Measurements from ENCODE around the gene SUPT3H. TPM values are rescaled to one million over a fixed set of nuclear protein-coding genes. Genes with fewer than 3 reads are reported as not detected.

SUPT3H gene
- total RNA-seq: 9.5 TPM in 2 replicates

DNA sequence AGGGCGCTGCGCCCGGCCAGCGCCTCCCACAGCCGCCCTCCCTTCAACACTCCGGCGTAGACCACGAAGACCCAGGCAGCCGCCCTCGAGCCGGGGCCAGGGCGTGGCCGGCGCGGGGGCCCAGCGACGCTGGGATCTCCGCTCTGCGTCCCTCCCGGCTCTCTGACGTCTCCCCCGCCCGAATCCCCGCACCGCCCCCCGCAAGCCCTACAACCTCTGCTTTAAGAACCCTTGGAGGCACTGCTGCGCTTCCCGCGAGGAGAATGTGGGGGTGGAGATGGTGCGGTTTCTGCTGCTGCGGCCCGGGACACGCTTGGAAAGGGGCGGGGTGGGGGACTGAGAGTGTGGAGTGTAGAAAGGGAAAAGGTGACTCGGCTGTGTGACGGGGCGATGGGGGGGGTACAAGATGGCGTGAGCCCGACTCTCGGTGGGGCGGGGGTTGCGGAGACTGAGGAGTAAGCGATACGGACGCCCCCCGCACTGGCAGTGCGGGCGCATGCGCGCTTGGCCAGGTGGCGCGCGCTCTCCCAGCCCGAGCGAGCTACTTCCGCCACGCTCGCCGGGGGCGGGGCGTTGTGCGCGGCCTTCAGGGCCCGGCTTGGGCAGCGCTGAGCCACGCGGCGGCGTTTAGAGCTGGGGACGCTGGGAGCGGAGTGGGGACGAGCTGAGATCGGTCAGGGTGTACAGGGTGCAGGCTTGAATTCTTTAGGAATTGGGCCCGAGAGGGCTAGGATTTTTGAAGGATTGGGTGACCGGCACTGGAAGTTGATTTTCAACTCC, at the start of gene SUPT3H:
TSS of gene SUPT3H (minus strand) at position 381 of the 780 bp plus-strand sequence.
- intact Hi-C loops (cut with micrococcal nuclease): loop anchor here (1.0 to 5.0 kb wide), 11 partner anchors 43 to 722 kb away; no protein-coding TSS in a partner anchor

DNA sequence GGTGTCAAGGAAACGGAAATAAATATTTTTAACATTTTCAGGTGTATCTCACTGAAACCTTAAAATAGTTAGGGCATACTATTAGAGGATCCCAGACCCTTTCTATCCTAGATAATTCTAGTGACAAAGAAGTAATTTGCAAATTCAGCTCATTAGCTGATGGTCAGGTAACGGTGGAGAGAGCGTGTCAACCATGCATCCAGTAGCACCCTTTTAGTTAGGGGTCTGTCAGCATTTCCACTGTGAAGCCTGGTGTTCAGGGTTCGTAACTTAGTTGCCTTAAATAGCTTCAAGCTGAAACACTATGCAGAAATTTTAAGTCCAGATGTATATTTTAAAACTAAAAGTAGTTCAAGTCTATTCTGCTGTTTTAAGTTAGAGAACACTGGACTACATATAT, 48.5 kb upstream of the SUPT3H start:
- intact Hi-C loops (cut with micrococcal nuclease): no loop called here

DNA sequence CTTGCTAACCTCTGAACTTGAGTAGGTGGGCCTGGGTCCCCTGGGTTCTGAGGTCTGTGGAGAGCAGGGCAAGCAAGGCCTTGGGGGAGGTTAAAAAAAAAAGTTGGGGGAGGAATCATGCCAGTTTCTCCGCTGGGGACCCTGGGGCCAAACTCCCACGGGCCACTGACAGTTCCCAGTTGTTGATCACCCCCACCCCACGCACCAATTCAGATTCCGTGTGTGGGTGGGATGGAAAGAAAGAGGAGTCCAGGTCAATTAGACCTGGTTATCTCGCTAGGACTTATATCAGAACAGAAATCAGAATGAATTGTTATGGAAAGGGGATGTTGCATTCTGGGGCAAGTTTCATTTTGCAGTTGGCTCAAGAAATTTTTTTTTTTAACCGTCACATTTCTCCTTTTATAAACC, 46.7 kb upstream of the SUPT3H start:
- intact Hi-C loops (cut with micrococcal nuclease): loop anchor here (1.0 to 5.0 kb wide), 9 partner anchors 12 to 832 kb away; no protein-coding TSS in a partner anchor

DNA sequence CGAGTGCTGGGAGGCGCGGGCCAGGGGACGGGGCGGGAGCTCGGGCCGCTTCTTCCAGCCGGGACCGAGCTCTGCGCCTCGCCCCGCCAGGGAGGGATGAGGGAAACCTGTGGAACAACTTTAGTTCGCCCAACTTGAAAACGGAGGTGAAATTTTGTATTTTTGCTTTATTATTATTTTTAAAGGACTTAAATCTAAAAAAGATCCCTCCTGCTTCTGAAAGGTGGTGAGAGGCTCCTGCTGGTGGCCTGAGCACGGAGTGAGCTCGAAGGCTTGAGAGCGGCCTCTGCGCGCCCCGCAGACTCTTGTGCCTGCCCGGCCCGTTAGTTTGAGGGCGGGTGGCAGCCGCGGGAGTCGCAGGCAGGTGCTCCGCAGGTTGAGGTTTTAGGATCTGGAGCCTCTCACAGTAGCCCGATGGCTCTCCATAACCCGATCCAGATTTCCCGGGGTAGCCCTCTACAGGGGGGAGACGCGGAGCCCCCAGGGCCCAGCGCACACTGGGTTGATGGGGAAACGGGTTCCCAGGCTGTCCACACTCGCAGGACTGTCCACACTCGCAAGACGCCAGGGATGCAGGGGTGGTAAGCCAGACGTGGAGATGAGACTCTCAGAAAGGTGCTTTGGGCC, 46.2 kb upstream of the SUPT3H start:
- intact Hi-C loops (cut with micrococcal nuclease): loop anchor here (1.0 to 5.0 kb wide), 10 partner anchors 7 to 832 kb away; no protein-coding TSS in a partner anchor

DNA sequence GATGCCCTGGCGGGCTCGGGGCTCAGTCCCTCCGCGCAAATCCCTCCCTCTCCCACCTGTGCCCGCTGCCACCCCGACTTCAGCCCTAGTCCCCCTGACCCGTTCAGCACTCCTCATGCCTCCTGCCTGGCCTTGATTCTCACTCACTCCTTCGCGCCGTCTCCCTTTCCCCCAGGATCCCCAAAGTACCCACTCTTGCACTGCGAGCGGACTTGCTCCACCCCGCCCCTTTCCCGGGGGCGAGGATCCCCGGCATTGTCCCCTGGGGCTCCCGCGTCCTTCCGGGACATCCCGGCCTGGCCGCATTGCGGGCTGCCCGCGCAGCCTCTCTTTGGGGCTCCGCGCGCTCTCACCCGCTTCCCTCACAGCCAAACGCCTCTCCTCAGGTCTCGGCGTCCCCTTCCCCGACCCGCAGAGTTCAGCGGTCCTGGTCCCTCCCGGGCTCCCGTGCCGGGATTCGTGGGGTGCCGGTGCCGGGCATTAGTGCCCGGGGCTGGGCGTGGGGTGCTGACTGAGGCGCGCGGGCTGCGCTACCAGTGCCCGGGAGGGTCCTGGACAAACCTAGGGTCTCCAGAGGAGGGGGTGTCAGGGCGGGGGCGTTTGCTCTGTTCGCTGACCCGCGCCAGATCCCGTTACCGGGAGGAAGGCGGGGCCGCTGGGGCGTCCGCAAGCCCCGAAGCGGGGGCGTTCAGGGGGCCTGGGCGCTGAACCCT, 45.5 kb upstream of the SUPT3H start:
- intact Hi-C loops (cut with micrococcal nuclease): loop anchor here (1.0 to 5.0 kb wide), 9 partner anchors 8 to 831 kb away; no protein-coding TSS in a partner anchor

DNA sequence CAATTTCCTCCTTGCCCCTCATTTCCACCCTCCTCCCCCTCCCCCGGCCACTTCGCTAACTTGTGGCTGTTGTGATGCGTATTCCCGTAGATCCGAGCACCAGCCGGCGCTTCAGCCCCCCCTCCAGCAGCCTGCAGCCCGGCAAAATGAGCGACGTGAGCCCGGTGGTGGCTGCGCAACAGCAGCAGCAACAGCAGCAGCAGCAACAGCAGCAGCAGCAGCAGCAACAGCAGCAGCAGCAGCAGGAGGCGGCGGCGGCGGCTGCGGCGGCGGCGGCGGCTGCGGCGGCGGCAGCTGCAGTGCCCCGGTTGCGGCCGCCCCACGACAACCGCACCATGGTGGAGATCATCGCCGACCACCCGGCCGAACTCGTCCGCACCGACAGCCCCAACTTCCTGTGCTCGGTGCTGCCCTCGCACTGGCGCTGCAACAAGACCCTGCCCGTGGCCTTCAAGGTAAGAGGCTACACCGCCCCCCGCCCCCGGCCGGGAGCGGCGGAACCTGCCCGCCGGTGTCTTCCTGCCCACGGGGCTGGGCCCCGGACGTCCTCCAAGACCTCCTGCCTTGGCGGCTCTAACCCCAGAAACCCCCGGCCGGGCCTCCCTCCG, 44.9 kb upstream of the SUPT3H start:
- intact Hi-C loops (cut with micrococcal nuclease): loop anchor here (1.0 to 5.0 kb wide), 10 partner anchors 9 to 830 kb away; no protein-coding TSS in a partner anchor

DNA sequence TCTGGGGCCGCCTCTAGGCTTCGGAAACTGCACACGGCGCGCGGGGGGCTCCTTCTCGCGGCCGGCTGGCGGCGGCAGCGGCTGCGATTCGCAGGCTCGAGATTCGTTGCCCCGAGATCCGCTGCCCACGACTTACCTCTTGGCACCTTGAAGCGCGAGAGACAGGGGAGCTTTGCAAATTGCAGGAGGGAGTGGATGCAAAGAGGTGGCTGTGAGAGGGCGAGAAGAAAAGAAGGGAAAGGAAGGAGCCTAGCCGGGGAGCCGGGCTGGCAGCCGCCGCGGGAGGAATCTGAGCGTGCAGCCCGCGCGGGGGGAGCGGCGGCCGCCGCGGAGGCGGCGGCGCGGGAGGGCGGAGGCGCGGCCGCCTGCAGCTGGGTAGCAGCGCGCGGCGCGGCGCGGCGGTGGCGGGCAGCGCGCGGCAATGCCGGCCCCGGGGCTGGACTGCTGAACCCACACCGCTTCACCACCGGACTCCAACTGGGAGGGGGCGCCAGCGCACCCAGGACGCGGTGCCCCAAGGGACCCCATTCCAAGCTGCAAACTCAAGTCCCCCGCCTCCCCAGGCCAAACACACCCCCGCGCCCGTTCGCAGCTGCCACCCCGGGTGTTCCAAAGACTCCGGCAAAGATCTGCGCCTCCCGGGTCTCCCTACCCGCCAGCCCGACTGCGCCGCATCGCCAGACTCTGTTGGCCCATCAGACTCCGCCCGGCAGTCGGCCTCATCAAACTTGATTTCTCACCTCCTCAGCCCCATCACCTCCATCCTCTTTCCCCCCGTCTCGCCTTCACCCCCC, 44.2 kb upstream of the SUPT3H start:
- intact Hi-C loops (cut with micrococcal nuclease): loop anchor here (1.0 to 5.0 kb wide), 12 partner anchors 65 to 947 kb away; no protein-coding TSS in a partner anchor

DNA sequence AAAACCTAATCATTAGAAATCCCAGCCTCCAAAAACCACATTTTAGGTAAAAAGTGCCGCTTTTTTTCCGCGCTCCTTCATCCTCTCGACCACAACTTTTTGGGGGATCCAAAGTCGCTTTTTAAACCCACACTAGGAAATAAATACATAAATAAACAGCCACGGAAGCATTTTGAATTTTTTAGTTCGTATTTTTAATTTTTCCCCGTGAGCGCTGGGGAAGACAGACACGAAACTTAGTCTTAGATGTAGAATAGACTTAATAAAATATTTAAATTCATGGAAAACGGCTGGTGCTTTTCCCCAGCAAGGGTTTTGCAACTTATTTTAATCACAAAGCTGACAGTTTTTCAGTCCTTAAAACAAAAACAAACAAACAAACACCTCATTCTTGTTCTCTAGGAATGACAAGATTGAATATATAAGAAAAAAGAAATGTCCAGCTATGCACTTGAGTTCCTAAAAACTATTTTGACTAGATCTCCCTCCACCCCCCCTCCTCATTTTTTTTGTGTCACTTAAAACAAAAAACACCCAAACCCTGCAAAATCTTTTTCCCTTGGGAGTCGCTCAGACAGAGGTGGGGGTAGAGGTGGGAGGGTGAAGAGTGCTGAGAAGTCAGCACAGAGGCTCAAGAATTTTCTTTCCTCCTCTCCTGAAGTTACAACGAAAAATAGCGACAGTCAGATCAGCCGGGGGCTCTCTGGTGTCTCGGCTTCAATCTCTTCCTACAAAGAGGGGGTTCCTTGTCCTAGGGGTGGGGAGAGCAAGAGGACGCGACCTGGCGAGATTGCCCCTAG, 43.4 kb upstream of the SUPT3H start:
- intact Hi-C loops (cut with micrococcal nuclease): loop anchor here (1.0 to 5.0 kb wide), 14 partner anchors 44 to 946 kb away; partner anchors contain the start of gene SUPT3H

DNA sequence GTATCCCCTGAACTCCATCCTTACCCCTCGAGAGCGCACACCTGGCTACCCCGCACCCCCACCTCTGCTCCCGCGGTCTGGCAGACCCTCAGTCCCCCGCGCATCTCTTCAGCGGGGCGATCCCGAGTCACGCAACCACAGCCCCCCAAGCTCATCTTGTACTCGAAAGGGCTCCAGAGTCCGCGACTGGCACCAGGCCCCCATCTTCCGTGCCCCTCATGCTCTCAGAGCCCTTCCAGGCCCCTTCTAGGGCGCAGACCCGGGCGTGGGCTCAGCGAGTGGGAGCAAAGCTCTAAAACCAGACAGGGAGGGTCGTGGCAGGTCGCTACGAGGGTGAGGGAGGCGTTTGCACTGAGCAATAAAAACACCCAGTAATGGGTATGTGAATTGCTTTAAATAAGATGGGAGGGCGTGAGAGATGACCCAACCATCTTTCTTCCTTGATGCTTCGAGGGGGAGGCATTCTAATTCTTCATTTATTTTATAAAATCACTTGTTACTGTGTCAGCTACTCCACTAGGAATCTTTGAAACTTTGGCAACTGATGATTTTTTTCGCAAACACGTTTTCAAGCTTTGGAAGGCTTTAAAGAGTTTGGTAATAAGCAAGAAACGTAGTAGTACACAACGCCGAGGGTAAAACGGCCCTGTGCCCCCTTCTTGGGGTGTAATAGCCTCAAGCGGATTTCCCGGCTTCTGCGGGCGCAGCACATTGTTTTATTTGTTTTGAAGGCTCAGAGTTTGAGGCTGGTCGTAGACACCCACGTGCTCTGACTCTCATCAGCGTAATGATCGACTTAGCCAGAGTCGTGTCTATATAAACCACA, 42.6 kb upstream of the SUPT3H start:
- intact Hi-C loops (cut with micrococcal nuclease): loop anchor here (1.0 to 5.0 kb wide), 13 partner anchors 43 to 945 kb away; partner anchors contain the start of gene SUPT3H

DNA sequence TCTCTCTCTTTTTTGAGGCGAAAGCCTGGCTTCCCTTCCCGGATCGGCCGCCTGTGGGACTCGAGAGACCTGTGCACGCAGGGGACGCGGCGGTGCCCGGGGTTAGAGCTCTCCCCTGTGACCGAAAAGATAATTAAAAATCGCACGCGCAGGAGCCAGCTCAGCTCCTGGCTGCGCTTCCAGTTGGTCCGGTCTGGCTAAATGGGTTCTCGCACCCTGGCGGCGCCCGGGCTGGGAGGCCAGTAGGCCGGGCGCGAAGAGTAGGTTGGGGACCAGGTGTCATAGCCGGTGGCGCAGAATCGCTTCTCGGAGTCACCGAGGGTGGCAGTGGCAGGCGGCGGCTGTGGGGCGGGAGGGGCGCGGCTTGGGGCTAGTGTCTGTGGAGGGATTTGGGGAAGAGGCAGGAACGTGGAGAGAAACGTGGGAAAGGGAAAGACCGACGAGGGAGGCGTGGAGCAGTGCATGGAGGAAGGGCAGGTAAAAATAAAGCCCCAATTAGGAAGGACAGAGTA, 41.9 kb upstream of the SUPT3H start:
- intact Hi-C loops (cut with micrococcal nuclease): loop anchor here (1.0 to 5.0 kb wide), 13 partner anchors 42 to 945 kb away; partner anchors contain the start of gene SUPT3H

DNA sequence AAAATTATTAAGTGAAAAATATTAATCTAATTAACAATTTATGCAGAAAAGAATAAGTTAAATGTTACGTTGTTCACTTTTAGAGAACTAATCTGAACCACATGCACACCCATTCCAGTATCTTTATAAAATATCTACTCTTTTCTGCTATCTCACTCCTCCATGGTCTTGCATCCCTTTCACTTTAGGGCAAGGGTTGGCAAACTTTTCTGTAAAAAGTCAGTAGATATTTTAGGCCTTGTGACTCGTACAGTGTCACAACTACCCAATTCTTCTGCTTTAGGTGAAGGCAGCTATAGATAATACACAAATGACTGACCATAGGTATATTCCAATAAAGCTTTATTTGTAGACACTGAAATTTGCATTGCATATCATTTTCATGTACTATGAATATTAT, 39.7 kb upstream of the SUPT3H start:
- intact Hi-C loops (cut with micrococcal nuclease): no loop called here

DNA sequence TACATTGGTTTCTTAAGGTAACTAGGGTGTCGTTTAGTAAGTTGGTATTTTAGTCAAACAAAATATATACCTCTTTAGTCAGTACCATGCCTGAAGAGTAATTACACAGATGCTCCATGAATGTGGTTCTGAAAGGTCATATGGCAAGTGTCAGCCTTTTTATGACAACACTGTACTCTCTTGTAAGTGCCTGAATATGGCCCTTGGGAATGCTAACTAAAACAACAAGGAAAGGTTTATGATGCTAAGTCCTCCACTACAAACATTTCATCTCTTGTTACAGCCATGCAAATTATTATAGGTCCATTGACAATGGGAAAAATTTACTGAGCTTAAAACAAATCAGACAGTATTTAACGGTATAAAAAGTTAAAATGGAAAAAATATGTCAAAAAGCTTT, 39.0 kb upstream of the SUPT3H start:
- intact Hi-C loops (cut with micrococcal nuclease): no loop called here

DNA sequence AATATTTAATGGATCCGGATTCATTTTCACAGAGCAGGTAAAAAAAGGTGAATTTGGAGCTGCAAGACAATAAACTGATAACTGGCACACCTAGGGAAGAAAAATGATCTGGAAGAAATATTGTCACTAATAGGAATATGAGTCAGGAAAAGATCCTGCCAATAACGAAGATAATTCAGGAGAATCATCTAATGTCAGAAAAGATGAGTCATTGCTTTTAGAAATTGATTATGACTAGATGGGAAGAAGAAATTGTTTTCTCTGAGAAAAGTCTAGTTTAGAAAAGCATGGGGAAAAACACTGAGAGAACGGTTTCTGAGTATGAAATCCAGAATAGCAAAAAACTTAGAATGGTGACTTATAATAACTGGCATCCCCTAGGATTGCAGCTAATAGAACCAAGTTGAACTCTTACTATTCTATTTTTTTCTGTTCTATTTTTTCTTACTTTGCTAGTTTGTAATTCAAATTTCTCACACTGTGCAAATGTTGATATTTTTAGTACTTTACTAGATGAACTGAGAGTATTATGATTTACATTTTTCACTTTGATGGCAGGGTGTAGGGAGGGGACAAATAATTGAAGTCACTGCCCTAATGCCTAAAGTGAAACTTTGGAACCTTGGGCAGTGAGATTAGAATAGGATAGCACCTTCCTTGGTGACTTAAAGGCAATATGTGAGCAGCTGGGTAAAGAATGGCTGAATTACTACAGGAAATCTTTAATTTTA, 38.2 kb upstream of the SUPT3H start:
- intact Hi-C loops (cut with micrococcal nuclease): no loop called here

DNA sequence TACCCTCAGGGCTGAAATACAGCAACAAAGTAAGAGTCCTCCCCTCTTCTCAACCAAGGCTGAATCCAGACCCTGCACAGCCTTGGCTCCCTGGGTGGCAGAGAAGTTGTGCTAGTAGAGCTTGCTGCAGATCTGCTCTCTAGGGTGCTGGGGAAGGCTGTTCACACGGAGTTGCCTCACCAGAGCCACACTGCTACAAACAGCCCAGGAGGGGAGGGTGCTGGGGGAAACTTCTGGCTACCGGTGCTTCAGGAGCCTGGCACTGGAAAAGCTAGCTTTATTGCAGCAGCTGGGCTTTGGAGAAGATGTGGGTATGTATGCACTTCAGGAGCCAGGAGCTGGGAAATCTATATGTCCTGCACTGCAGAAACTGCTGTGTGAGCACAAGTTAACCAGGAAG, 37.6 kb upstream of the SUPT3H start:
- intact Hi-C loops (cut with micrococcal nuclease): no loop called here

DNA sequence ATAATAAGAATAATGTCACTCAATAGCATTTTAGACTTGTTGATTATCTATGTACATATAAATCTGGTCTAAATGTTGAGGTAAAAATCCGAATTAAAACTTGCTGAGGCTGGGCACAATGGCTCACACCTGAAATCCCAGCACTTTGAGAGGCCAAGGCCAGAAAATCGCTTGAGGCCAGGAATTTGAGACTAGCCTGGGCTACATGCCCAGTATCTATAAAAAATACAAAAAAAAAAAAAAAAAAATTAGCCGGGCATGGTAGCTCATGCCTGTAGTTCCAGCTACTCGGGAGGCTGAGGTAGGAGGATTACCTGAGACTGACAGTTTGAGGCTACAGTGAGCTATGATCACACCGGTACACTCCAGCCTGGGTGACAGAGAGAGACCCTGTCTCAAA, 34.2 kb upstream of the SUPT3H start:
- intact Hi-C loops (cut with micrococcal nuclease): no loop called here

DNA sequence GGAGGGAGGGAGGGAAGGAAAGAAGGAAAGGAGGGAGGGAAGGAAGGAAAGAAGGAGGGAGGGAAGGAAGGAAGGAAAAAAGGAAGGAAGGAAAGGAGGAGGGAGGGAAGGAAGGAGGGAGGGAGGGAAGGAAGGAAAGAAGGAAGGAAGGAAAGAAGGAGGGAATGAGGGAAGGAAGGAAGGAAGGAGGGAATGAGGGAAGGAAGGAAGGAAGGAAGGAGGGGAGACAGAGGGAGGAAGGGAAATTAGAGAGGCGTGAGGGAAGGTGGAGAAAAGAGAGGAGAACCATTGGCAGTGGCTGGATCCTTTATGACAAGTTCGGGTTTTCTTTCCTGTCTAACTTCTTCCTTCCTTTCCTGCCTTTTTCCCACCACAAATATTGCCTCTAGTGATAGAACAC, 22.3 kb upstream of the SUPT3H start:
- intact Hi-C loops (cut with micrococcal nuclease): no loop called here

DNA sequence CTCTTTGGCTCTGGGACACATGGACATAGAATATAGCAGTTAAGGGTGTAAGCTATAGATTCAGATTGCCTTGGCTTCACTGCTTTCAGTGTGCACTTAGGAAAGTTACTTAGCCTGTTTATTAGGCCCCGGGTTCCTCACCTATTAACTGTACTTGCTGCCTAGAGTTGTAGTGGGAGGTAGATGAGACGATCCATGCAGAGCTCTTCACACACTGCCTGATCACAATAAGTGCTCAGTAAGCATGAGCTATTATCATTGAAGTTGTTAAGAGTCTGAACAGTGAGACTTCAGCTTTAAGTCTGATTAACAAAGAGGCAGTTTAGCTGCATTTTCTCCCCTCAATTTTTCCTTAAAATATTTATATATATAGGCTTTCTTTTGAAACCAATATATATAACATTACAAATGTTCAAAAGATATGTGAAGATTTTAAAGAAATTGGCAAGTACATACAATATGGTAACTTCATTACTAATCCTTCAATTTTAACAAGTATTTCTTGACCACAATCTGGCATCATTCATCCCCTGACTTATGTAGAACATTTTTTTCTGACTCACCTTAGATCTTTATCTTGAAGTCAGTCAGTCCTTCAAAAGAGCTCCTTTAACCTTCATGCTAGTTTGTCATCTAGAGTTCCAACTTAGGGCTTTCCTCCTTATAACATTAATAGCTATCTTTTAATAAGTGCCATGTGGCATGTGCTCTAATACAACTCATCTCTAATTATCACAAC, 20.5 kb upstream of the SUPT3H start:
- intact Hi-C loops (cut with micrococcal nuclease): no loop called here
